GM18502 (cell line): ENCODE data around the gene ZRANB3.
"Not testable (repeated sequence)": the region's sequence is repeated elsewhere in the genome, so short reads cannot be mapped to it uniquely, and the experiment has no call there.

Source experiments
- ATAC-seq: cut with Tn5 transposase; IDR thresholded peaks from one replicate; pipeline ENCODE4 v1.9.1; 2021; ENCODE audit warnings: mild to moderate bottlenecking; ENCODE audit not compliant: unreplicated experiment, poor library complexity

The ZRANB3 gene

GRCh38 chr2:135494503-135494902, 36.5 kb downstream of the ZRANB3 start:
- no peak for ATAC-seq

DNA sequence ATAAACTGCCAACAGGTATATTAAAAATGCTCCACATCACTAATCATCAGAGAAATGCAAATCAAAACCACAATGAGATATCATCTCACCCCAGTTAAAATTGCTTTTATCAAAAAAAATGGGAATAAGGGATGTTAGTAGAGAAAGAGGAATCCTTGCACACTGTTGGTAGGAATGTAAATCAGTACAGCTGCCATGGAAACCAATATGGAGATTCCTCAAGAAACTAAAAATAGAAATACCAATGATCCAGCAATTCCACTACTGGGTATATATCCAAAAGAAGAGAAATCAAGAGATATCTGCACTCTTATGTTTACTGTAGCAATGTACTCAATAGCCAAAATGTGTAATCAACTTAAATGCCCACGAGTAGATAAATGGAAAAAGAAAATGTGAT, 40.6 kb downstream of the ZRANB3 start:
- ATAC-seq: no peak

GRCh38 chr2:135485441-135485840, 45.6 kb downstream of the ZRANB3 start:
- ATAC-seq: no peak

DNA sequence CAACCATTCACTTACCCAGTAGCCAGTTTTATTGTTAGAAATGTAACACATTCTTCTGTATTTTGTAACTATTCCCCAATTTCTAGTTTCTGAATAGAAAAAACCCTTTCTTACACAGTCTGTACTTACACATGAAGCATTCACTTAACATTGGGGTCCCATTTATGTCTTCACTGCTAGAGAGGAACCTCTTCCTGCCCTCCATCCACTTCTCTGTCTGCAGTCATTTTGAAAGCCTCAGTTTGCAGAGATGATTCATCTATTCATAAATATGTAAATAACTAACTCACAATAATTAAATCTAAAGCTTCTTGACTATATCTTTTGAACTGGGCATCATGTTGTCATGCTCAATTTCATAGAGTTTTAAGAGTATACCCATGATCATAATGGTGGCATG, 55.9 kb downstream of the ZRANB3 start:
- no peak for ATAC-seq

- ATAC-seq: no peak
Observed at GRCh38 chr2:135473567-135473966, 57.5 kb downstream of the ZRANB3 start.

DNA sequence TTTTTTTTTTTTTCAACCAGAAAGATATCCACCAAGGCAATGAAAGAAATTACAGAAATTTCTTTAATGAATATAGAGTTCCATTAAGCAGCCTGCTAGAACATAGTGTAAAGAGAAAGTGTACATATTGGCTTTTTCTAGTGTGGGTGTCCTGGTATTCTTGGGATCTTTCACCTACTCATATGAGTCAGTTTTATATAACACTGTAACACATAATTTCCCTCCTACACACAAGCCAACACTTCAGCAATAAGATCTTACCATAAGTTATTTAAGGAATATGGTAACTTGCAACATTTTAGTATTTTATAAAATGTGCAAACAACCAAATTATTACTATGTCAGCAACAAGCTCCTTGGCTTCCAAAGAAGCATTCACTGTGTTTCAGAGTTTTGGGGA, 59.9 kb downstream of the ZRANB3 start:
- ATAC-seq: no peak

GRCh38 chr2:135457279-135457678, 73.7 kb downstream of the ZRANB3 start:
- ATAC-seq: no peak

DNA sequence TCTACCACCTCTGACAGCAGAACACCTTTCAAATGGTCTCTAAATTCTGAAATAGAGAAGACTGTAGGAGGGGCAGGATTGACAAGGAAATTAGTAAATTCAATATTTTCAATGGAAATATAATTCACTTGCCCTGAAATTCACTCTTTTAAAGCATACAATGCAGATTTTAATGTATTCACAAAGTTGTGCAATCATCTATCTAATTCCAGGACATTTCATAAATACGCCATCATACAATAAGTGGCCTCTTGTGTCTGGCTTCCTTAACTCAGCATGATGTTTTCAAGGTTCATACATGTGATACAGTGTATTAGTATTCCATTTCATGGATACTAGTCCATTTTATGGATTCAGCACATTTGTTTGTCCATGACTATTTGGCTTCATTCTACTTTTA, 74.2 kb downstream of the ZRANB3 start:
- no peak for ATAC-seq

GRCh38 chr2:135456431-135456830, 74.6 kb downstream of the ZRANB3 start:
- no peak for ATAC-seq

- ATAC-seq: no peak
Observed at GRCh38 chr2:135454608-135455007, 76.4 kb downstream of the ZRANB3 start.

GRCh38 chr2:135453027-135453426, 78.0 kb downstream of the ZRANB3 start:
- not testable (repeated sequence) for ATAC-seq

DNA sequence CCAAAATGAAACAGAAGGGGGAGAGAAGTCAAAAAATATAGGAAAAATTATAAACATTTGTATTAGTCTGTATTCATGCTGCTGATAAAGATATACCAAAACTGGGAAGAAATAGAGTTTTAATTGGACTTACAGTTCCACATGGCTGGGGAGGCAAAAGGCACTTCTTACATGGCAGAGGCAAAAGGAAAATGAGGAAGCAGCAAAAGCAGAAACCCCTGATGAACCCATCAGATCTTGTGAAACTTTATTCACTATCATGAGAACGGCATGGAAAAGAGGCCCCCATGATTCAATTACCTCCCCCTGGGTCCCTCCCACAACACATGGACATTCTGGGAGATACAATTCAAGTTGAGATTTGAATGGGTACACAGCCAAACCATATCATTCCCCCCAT, 79.1 kb downstream of the ZRANB3 start:
- no peak for ATAC-seq

- ATAC-seq: not testable (repeated sequence)
Observed at GRCh38 chr2:135443013-135443412, 88.0 kb downstream of the ZRANB3 start.

GRCh38 chr2:135435155-135435554, 95.9 kb downstream of the ZRANB3 start:
- not testable (repeated sequence) for ATAC-seq

- no peak for ATAC-seq
Observed at GRCh38 chr2:135424849-135425248, 106.2 kb downstream of the ZRANB3 start.

- no peak for ATAC-seq
Observed at GRCh38 chr2:135422898-135423297, 108.1 kb downstream of the ZRANB3 start.

DNA sequence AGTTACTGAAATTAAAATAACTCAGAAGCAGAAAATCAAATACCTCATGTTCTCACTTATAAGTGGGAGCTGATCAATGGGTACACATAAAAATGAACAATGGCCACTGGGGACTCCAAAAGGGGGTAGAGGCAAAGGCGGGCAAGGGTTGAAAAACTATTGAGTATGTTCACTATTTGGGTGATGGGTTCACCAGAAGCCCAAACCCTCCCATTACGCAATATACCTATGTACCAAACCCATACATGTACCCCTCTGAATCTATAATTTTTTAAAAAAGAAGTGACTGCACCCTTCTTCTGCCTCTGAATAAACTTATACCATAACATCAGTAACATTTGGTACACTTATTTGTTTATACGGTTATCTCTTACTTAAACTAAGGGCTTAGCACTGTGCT, 119.4 kb downstream of the ZRANB3 start:
- no peak for ATAC-seq

GRCh38 chr2:135409436-135409835, 121.6 kb downstream of the ZRANB3 start:
- no peak for ATAC-seq

DNA sequence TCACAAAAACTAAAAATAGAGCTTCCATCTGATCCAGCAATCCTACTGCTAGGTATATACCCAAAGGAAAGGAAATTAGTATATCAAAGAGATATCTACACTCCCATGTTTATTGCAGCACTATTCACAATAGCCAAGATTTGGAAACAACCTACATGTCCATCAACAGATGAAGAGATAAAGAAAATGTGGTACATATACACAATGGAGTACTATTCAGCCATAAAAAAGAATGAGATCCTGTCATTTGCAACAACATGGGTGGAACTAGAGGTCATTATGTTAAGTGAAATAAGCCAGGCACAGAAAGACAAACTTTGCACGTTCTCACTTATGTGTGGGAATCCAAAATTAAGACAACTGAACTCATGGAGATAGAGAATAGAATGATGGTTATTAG, 134.8 kb downstream of the ZRANB3 start:
- ATAC-seq: not testable (repeated sequence)

- no peak for ATAC-seq
Observed at GRCh38 chr2:135386993-135387392, 144.0 kb downstream of the ZRANB3 start.

GRCh38 chr2:135378591-135378990, 152.4 kb downstream of the ZRANB3 start:
- ATAC-seq: no peak

GRCh38 chr2:135373702-135374101, 157.3 kb downstream of the ZRANB3 start:
- ATAC-seq: no peak

DNA sequence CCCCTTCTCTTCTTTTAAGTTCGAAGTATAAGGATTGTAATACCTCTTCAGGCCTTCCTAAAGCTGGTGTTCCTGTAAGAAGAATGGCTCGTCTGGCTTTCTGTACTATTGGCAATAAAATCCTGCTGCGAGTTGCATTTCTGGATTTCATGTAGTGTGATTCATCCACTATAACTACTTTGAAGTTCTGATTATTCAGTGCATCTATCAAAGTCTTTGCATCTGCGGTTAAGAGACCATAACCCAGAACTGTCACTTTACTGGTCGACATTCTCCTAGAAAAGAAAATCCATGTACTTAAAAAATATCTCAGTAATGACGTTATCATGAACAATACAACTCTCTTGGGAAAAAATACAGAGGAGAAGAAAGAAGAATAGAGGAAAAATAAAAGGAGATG, 181.1 kb downstream of the ZRANB3 start:
- ATAC-seq: no peak
